ENCODE data around the gene GREM2. TPM values are rescaled to one million over a fixed set of nuclear protein-coding genes. Genes with fewer than 3 reads are reported as not detected.
A peak's percentile ranks its signal among the peaks of the same experiment; 100 is the strongest.

Gene GREM2
- total RNA-seq, 2 donors from 2014 or later = 1.4 TPM; not detected in 1

DNA sequence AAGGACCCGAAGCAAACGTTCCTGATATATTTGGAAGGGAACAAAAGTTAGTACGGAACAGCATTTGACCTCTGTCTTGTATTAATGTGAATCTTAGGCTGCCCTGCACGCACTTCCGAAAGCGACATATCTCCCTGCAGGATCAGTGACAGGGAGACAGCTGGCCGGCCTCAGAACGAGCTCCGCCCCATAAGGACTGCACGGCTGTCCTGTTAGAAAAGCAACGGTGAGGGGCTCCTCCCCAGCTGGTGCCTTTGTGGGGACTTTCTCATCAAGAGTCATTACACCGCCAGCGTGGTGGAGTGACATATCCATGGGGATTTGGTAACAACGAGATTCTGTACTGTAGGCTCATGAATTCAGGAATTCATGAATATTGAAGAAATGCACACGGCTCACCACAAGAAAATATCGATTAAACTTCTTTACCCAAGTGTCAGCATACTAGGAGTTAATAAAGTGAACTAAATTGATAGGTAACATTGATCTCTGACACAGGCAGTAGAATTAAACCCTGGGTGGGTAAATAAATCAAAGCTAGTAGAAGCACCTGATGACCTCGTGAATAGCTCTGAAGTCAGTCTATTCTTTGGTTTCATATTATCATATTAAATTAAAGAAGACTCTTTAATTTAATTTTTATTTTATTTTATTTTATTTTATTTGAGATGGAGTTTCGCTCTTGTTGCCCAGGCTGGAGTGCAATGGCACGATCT is 8.1 kb upstream of the GREM2 start:
- Mint-ChIP-seq H3K4me3 (no peak overlapping the region), H3K36me3 (ENCODE audit: insufficient read depth in 2 of 2) (no peaks in the 10 kb centered on the region), H3K9me3 (no peaks in the 10 kb centered on the region), H3K27ac (no peak overlapping the region), H3K4me1 (ENCODE audit: low read depth) (no peaks in the 10 kb centered on the region), H3K27me3 (ENCODE audit: low read depth) (peaks cover 4% of the 10 kb centered on the region)
- ATAC-seq (replicated peaks in 1 of 2) (no peak), DNase-seq (no peak)

DNA sequence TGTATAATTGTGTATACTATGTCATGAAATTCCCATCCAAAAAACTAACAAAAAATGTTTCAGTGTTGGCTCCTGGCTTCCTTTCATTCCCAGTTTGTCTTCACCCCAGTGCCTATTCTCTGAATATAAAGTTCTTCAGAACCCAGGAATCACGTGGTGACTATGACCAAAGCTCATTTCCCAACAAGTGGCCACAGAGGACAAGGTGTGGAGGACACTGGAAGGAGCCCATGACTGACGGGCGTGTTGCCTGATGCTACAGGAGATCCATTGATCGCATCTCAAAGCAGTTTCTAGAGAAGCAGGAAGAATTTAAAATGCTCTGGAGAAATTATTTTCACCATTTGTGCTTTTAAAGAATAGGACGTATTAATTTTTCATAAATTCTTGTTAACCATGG is 7.4 kb upstream of the GREM2 start:
- H3K4me3 Mint-ChIP-seq = no peak overlapping the region
- no peaks in the 10 kb centered on the region for H3K36me3 Mint-ChIP-seq (ENCODE audit: insufficient read depth in 2 of 2)
- no peak overlapping the region for H3K27ac Mint-ChIP-seq
- DNase-seq = no peak
- H3K27me3 Mint-ChIP-seq (ENCODE audit: low read depth) = peaks cover 4% of the 10 kb centered on the region
- peak in 1 of 2 donors; percentile 3 for ATAC-seq (replicated peaks in 1 of 2)
- no peaks in the 10 kb centered on the region for H3K9me3 Mint-ChIP-seq
- H3K4me1 Mint-ChIP-seq (ENCODE audit: low read depth) = no peaks in the 10 kb centered on the region

DNA sequence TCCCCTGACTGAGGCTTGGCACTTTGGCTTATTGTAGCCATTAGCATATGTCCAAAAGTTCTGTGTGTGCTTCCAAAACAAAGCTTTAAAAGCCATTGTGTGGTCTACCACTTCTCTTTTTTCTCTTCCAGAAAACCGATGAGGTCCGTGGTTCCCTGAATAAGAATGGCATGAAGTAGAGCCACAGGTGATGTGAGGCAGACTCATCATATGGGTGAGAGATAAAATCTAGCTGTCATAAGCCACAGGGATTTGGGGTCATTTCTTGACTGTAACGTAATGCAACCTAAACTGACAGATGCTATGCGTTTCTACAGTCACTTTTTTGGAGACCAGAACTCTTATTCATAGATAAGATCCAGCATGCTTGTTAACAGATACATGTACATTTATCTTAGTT is 7.0 kb upstream of the GREM2 start:
- peak in 1 of 2 donors; percentile 28 for DNase-seq
- H3K9me3 Mint-ChIP-seq = no peaks in the 10 kb centered on the region
- H3K36me3 Mint-ChIP-seq (ENCODE audit: insufficient read depth in 2 of 2) = no peaks in the 10 kb centered on the region
- no peaks in the 10 kb centered on the region for H3K4me1 Mint-ChIP-seq (ENCODE audit: low read depth)
- H3K27ac Mint-ChIP-seq = no peak overlapping the region
- peak; percentile 74 to 97 for ATAC-seq (replicated peaks in 1 of 2)
- H3K4me3 Mint-ChIP-seq = peak overlapping the region in 1 of 2 donors; percentile 12
- peaks cover 8% of the 10 kb centered on the region for H3K27me3 Mint-ChIP-seq (ENCODE audit: low read depth)

DNA sequence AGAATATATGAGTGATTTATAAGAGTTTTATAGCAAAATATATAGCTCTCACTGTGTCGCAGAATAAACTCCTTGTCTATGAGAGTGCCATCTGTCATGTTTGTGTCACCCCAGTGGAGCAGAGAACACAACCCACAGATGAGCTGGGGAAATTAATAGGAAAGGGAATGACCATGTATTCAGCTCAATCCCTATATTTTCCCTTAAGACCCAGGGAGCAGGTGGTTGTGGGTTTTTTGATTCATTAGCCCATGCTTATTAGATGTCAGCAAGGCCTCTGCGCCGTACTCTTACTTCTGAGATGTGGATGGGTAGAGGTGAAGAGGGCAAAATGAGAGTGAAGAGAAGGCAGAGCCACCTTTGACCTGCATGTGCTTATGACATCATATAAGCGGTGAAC is 4.1 kb upstream of the GREM2 start:
- Mint-ChIP-seq H3K27ac (no peak overlapping the region), H3K4me1 (ENCODE audit: low read depth) (peaks cover 20% of the 10 kb centered on the region), H3K4me3 (no peak overlapping the region), H3K27me3 (ENCODE audit: low read depth) (peaks cover 32% of the 10 kb centered on the region), H3K36me3 (ENCODE audit: insufficient read depth in 2 of 2) (no peaks in the 10 kb centered on the region), H3K9me3 (no peaks in the 10 kb centered on the region)
- DNase-seq (no peak), ATAC-seq (replicated peaks in 1 of 2) (no peak)

DNA sequence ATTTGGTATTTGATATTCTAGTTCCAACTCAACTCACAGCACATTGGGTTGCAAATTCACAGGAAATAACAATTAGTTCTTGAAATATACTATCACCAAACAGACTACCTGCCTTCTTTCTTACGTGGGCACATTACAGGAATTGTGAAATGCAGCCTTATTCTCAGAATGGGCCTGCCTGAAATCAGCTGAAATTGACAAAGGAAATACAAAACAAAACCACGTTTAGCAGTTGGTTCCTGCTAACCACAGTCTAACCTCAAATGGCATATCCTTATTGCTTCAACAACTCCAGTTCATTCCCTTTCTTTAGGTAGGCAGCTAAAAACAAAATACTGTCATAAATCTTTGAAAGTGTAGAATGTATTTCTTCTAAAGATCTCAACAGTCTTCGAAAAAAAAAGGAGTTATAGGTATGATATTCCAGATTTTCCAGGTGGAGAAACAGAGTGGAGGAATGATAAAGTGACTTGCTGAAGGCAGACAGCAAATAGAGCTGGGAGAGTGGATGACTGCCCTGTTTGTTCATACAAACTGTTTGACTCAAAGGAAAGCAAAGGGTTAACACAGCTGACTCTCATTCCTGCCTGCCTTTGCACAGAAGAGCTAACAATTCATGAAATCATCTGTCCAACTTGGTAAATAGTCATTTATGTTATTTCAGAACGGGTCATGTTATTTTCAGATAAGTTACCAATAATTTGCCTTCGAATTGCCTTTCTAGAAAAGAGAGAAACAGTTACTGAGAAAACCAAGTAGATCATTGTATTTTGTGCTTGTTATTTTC is 1.6 kb upstream of the GREM2 start:
- Mint-ChIP-seq H3K27ac (peak overlapping the region; percentile 45), H3K4me1 (ENCODE audit: low read depth) (peaks cover 20% of the 10 kb centered on the region), H3K36me3 (ENCODE audit: insufficient read depth in 2 of 2) (no peaks in the 10 kb centered on the region), H3K9me3 (no peaks in the 10 kb centered on the region), H3K27me3 (ENCODE audit: low read depth) (peaks cover 48% of the 10 kb centered on the region), H3K4me3 (peak overlapping the region in 1 of 2 donors; percentile 97)
- ATAC-seq (replicated peaks in 1 of 2) = peak in 1 of 2 donors; percentile 25
- DNase-seq = peak in 1 of 2 donors; percentile 4

DNA sequence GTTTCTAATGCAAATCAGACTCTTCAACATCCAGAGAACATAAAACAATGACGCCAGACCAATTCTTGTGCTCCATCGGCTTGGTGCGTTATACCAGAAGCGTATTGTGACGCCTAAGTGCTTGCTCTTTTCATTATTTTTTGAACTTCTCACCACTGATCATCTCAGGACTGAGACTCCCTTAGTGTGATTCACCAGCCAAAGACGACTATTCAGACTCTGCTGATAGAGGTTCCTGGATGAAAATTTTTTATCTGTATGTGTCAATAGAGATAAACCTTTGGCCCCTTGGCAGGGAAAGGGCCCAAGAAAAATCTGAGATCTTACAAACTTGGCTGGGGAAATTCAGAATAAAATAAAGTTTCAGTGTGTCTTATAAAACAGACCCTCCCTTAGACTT is 856 bp upstream of the GREM2 start:
- Mint-ChIP-seq H3K4me1 (ENCODE audit: low read depth) (peaks cover 20% of the 10 kb centered on the region), H3K4me3 (peak overlapping the region in 1 of 2 donors; percentile 97), H3K27me3 (ENCODE audit: low read depth) (peaks cover 48% of the 10 kb centered on the region), H3K36me3 (ENCODE audit: insufficient read depth in 2 of 2) (no peaks in the 10 kb centered on the region), H3K27ac (peak overlapping the region; percentile 90), H3K9me3 (no peaks in the 10 kb centered on the region)
- DNase-seq (no peak), ATAC-seq (replicated peaks in 1 of 2) (peak in 1 of 2 donors; percentile 44)

DNA sequence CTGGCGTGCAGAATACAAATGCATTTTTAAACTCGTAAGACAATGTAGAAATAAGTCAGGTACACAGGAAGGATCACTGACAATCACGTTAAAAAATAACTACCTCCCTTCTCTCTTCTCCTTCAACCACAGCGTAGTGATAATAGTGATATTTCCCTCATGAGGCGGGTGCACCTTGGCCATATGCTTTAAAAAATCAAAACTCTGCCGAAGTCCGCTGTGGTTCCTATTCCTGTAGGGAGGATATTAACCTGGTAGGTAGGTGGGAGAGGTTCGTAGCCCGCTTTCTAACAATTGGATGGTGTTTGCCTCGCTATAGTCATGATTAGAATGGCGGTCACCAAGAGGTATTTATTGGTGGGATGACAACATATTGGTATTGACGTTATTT is 732 bp downstream of the GREM2 start:
- Mint-ChIP-seq H3K27me3 (ENCODE audit: low read depth) (peaks cover 47% of the 10 kb centered on the region), H3K4me3 (peak overlapping the region; percentile 96 to 97), H3K9me3 (no peaks in the 10 kb centered on the region), H3K36me3 (ENCODE audit: insufficient read depth in 2 of 2) (no peaks in the 10 kb centered on the region), H3K4me1 (ENCODE audit: low read depth) (peaks cover 20% of the 10 kb centered on the region), H3K27ac (peak overlapping the region; percentile 90)
- DNase-seq (no peak), ATAC-seq (replicated peaks in 1 of 2) (no peak)

DNA sequence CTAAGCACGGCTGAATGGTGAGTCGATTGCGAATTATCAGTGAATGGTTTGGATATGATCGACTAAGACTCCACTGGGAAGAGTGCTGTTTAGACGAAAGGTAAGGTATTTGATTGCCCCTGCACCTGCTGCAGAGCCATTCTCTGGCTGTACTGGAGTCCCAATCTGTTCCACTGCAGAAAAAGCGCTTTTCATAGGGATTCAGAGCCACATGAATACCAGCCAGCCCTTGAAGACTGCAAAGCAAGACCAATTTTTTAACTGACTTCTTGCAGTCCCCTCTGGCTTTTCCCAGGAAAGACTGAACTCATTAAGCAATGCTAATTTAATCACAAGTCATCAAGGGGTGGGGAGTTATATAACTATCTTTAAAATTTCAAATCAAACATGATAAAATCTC is 1.3 kb downstream of the GREM2 start:
- no peaks in the 10 kb centered on the region for H3K36me3 Mint-ChIP-seq (ENCODE audit: insufficient read depth in 2 of 2)
- H3K4me3 Mint-ChIP-seq = peak overlapping the region in 1 of 2 donors; percentile 50
- DNase-seq (no peak), ATAC-seq (replicated peaks in 1 of 2) (no peak)
- peaks cover 20% of the 10 kb centered on the region for H3K4me1 Mint-ChIP-seq (ENCODE audit: low read depth)
- H3K27me3 Mint-ChIP-seq (ENCODE audit: low read depth) = peaks cover 44% of the 10 kb centered on the region
- no peak overlapping the region for H3K27ac Mint-ChIP-seq
- no peaks in the 10 kb centered on the region for H3K9me3 Mint-ChIP-seq

DNA sequence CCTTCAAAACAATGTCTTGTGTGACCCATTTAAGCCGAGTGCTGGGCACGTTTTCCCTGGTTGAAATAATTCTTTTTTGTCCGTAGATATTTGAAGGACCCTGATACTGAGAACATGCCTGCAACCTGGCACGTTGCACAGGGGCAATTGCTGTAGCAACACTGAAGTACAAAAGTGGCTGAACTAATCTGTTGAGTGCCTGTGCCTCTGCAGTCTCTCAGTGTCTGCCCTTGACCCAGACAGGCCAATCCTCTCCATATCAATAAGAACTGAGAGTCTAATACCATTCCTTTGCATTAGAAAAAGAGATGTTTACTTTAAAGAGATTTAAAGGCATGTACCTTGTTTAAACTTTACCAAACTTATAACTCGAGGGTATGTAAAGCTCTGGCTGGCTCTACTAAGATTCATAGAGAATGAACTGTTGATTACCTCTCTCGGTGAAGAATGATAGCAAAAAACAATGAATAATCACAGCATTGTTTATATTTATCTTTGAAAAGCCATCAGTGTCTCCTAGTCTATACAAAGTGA is 2.4 kb downstream of the GREM2 start:
- no peaks in the 10 kb centered on the region for H3K36me3 Mint-ChIP-seq (ENCODE audit: insufficient read depth in 2 of 2)
- peaks cover 44% of the 10 kb centered on the region for H3K27me3 Mint-ChIP-seq (ENCODE audit: low read depth)
- H3K4me3 Mint-ChIP-seq = peak overlapping the region in 1 of 2 donors; percentile 6
- ATAC-seq (replicated peaks in 1 of 2) (no peak), DNase-seq (no peak)
- H3K27ac Mint-ChIP-seq = no peak overlapping the region
- peaks cover 20% of the 10 kb centered on the region for H3K4me1 Mint-ChIP-seq (ENCODE audit: low read depth)
- H3K9me3 Mint-ChIP-seq = no peaks in the 10 kb centered on the region

DNA sequence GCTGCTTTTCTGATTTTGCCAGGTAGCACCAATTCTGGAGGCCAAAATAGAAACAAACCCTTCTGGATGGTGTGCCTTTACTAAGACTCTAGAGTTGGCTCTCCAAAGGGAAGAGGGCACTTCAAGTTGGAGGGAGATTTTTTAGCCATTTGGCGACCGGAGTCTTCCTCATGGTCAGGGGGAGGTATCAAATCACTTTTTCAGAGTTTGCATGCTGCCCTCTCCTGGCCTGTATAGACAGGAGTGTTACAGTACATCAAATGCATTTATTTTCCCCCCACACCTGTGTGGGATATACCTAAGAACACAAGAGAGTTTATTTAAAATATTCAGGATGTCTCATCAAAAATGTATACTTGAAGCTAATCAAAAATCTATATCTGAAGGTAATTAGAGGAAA is 3.2 kb downstream of the GREM2 start:
- H3K27ac Mint-ChIP-seq = no peak overlapping the region
- no peaks in the 10 kb centered on the region for H3K36me3 Mint-ChIP-seq (ENCODE audit: insufficient read depth in 2 of 2)
- ATAC-seq (replicated peaks in 1 of 2) = no peak

DNA sequence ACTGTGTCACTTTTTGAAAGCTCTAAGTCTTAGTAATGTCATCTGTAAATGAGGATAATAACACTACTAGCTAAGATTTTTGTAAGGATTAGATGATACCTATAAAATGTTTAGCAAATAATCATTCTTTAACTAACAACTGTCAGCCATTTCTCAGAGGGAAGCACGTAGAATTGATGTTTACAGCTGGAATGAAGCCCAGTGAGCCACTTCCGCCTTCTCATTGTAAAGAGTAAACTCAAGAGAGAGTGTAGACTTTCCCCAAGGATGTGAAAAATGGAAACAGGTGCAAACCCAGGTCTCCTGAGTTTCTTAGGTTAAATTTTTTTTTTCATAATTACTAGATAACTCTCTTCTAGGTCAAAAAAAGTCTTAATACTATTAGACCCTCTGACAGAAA is 4.9 kb downstream of the GREM2 start:
- H3K9me3 Mint-ChIP-seq = no peaks in the 10 kb centered on the region
- H3K4me1 Mint-ChIP-seq (ENCODE audit: low read depth) = peaks cover 9% of the 10 kb centered on the region
- peaks cover 26% of the 10 kb centered on the region for H3K27me3 Mint-ChIP-seq (ENCODE audit: low read depth)
- H3K27ac Mint-ChIP-seq = no peak overlapping the region
- DNase-seq = no peak
- no peak overlapping the region for H3K4me3 Mint-ChIP-seq
- no peak for ATAC-seq (replicated peaks in 1 of 2)
- no peaks in the 10 kb centered on the region for H3K36me3 Mint-ChIP-seq (ENCODE audit: insufficient read depth in 2 of 2)

More for the DNA sequence above, 3.2 kb downstream of the GREM2 start:
- Mint-ChIP-seq H3K4me1 (ENCODE audit: low read depth) (peaks cover 18% of the 10 kb centered on the region), H3K4me3 (peak overlapping the region in 1 of 2 donors; percentile 40), H3K27me3 (ENCODE audit: low read depth) (peaks cover 38% of the 10 kb centered on the region), H3K9me3 (no peaks in the 10 kb centered on the region)
- no peak for DNase-seq

DNA sequence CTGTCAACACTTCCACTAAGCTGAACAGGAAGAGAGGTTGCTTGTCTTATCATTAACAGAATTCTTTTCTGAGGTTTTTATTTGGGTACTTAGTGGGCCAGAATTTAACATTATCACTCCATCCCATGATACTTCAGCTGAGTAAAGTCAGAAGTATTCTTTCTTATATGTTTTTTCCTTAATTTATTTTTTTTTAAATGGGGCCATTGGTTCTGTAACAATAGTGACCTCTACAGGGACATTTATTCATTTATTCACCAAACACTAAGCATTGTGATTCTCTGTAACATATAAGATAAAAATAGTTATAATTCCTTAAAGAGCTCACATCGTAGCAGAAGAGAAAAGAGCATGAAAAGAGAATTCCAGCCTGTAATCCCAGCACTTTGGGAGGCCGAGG is 9.8 kb downstream of the GREM2 start:
- no peaks in the 10 kb centered on the region for H3K36me3 Mint-ChIP-seq (ENCODE audit: insufficient read depth in 2 of 2)
- no peaks in the 10 kb centered on the region for H3K9me3 Mint-ChIP-seq
- no peak overlapping the region for H3K4me3 Mint-ChIP-seq
- H3K27ac Mint-ChIP-seq = no peak overlapping the region
- DNase-seq (no peak), ATAC-seq (replicated peaks in 1 of 2) (no peak)
- H3K27me3 Mint-ChIP-seq (ENCODE audit: low read depth) = no peaks in the 10 kb centered on the region
- H3K4me1 Mint-ChIP-seq (ENCODE audit: low read depth) = no peaks in the 10 kb centered on the region

DNA sequence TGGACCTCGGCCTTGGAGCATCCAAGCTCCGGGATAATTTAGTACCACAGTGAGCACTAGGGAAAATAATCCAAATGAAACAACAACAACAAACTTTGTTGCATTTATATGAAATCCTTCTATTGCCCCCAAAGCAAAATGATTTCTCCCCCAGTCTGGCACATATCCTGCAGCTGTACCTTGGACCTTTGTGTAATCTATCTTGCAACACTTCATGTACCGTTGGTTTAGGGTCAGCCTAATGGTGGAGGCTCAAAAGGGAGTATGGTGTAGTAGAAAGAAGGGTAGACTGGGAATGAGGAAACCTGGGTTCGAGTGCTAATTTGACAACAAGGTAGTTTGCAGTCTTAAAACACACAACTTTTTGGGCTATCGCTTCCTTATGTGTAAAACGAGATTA is 12.1 kb downstream of the GREM2 start:
- no peaks in the 10 kb centered on the region for H3K27me3 Mint-ChIP-seq (ENCODE audit: low read depth)
- ATAC-seq (replicated peaks in 1 of 2) = no peak
- no peaks in the 10 kb centered on the region for H3K9me3 Mint-ChIP-seq
- H3K36me3 Mint-ChIP-seq (ENCODE audit: insufficient read depth in 2 of 2) = no peaks in the 10 kb centered on the region
- no peak overlapping the region for H3K27ac Mint-ChIP-seq
- no peaks in the 10 kb centered on the region for H3K4me1 Mint-ChIP-seq (ENCODE audit: low read depth)
- DNase-seq = no peak
- no peak overlapping the region for H3K4me3 Mint-ChIP-seq
